Measurements from ENCODE around the gene TMEM131.
"Not testable (repeated sequence)": the region's sequence is repeated elsewhere in the genome, so short reads cannot be mapped to it uniquely, and the experiment has no call there.

Gene TMEM131

DNA sequence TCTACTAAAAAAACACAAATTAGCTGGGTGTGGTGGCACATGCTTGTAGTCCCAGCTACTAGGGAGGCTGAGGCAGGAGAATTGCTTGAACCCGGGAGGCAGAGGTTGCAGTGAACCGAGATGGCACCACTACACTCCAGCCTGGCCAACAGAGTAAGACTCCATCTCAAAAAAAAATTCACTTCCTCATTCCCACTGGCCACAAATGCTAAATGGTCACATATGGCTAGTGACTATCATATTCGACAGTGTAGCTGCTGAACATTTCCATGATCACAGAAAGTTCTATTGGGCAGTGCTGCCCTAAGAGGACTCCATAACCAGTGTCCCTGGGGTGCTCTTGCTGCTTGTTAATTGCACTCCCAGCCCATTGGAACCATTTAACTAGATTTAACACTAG, 26.3 kb upstream of the TMEM131 start:
- not testable (repeated sequence) for DNase-seq, ATAC-seq

DNA sequence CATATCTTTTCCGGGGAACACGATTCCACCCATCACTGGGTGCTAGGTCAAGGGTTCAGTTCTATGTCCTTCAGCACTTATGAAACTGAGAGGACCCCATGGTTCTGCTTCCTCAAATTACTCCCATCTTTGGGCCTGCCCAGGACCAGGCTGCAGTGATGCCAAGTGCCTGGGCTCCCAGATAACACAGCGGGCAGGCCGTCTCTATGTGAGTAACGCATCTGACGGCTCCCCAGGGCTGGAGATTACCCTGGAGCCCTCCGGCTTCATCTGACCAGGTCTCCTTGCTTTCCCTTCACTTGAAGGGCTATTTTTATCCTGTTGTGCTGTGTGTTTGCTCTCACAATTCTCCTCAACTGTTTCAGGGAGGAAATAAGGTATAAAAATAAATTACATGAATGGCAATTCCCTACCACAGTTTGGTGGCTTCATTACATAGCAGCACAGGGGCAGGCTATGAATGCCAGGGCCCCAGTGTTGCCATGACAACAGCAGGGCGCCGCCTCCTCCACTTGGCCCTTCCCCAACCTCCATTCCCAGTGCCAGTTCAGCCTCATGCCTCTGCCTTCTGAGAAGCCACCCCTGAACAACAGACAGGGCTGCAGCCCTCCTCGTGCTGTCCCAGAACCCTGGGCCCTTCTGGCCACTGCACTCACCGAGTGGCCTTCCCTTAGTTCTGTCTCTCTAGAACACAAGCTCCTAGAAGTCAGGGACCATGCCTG, 25.4 kb upstream of the TMEM131 start:
- ATAC-seq: no peak
- DNase-seq: no peak

- ATAC-seq (no peak), DNase-seq (no peak)
Measured at GRCh38 chr2:98020516-98020915, 24.8 kb upstream of the TMEM131 start.

- no peak for ATAC-seq
- no peak for DNase-seq
Measured at GRCh38 chr2:98016908-98017670, 21.3 kb upstream of the TMEM131 start.

DNA sequence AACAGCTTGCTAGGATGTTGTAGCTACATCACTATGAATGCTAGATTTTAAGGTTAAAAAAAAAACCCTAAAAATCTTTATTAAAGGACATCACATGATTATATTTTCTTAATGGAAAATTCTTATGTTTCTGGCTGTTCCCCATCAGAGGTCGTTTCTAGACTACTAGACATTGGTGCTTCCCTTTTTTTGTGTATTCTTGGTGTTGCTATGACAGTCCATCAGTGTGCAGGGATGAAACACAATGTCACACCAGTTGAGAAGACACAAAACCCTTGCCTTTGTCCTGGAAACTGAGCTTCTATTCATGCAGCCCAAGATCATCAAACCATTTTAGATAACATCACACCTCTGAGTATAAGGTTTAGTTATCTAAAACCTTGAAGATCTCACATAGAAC, 19.9 kb upstream of the TMEM131 start:
- ATAC-seq (no peak), DNase-seq (no peak)

DNA sequence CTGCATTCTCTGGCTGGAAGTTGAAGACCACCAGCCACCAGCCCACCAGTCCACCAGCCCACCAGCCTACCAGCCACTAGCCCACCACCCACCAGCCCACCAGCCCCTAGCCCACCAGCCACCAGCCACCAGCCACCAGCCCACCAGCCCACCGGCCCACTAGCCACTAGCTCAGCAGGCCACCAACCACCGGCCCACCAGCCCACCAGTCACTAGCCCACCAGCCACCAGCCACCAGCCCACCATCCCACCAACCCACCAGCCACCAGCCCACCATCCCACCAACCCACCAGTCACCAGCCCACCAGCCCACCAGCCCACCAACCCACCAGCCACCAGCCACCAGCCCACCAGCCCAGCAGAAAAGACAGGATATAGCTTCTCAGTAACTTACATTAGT, 18.6 kb upstream of the TMEM131 start:
- no peak for ATAC-seq

DNA sequence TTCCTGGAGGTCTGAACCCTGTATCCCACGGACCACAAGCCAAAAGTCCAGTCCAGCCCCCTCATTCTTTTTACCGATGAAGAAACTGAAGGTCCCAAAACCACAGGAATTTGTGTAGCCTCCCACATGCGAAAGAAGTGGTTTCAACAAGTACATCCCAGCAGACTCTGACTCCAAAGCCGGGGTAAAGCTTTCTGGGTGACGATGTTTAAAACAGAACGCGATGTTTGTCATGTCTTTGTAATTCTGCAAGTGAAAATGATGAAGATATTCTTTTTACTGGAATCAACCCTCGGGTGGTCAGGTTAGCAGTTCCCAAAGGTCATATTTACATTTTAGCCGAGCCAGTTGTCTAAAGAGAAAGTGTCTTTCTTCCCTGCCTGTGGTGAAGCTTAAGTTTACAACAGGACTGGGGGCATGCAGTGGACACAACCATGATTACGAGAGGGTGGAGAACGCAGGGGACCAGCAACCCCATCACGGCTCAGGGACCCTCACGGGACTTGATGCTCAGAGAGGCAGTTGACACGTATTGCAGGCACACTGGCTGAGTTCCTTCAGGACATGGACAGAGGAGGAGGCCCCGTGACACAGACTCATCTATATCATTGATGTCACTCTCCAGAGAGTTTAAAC, 17.8 kb upstream of the TMEM131 start:
- DNase-seq: peak; percentile 49

More for the DNA sequence above, 18.6 kb upstream of the TMEM131 start:
- no peak for DNase-seq

GRCh38 chr2:98012561-98012991, 16.8 kb upstream of the TMEM131 start:
- ATAC-seq: peak; percentile 79

More for the DNA sequence above, 17.8 kb upstream of the TMEM131 start:
- peak; percentile 70 for ATAC-seq

DNA sequence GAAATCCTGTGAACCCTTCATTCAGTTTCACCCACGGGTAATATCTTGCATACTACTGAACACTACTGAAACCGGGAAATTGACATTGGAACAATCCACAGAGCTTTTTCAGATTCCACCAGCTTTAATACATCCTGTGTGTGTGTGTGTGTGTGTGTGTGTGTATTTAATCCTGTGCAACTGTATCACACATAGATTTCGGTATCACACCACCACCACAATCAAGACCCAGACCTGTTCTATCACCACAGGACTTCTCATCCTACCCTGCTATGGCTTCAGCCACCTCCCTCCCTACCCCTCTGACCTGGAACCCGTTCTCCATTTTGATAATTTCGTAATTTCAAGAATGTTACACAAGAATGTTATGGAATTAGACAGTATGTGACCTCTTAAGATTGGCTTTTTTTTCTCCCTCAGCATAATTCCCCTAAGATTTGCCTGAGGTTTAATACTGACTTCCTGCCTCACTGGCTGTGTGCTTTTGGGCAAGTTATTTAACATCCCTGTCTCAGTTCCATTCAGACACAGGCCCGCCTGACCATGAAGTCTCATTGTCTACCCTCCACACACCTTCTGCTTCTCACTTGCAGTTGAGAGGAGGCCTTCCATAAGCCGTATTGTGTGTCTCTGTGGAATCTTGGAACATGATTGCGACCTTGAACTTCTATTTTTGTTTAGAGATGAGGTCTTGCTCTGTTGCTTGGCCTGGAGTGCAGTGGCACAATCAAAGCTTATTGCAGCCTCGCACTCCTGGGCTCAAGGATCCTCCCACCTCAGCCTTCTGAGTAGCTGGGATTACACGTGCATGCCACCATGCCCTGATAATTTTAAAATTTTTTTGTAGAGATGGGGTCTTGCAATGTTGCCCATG, 14.4 kb upstream of the TMEM131 start:
- DNase-seq (no peak), ATAC-seq (no peak)

More at GRCh38 chr2:98012561-98012991, 16.8 kb upstream of the TMEM131 start:
- DNase-seq: peak; percentile 62

- ATAC-seq: no peak
Measured at GRCh38 chr2:98008415-98008814, 12.7 kb upstream of the TMEM131 start.

GRCh38 chr2:98006378-98006777, 10.6 kb upstream of the TMEM131 start:
- DNase-seq: no peak
- ATAC-seq: no peak

More at GRCh38 chr2:98008415-98008814, 12.7 kb upstream of the TMEM131 start:
- DNase-seq: no peak

DNA sequence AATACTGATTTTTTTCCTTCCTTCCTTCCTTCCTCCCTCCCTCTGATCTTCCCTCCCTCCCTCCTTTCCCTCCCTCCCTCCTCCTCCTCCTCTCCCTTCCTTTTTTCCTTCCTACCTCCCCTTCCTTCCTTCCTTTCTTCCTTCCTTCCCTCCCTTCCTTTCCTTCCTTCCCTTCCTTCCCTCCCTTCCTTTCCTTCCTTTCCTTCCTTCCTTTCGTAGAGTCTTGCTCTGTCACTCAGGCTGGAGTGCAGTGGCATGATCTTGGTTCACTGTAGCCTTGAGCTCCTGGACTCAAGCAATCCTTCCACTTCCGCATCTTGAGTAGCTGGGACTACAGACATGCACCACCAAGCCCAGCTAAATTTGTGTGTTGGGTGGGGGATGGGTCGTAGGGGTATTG, 8.9 kb upstream of the TMEM131 start:
- ATAC-seq (no peak), DNase-seq (no peak)

GRCh38 chr2:98004047-98004446, 8.3 kb upstream of the TMEM131 start:
- no peak for ATAC-seq
- DNase-seq: no peak

DNA sequence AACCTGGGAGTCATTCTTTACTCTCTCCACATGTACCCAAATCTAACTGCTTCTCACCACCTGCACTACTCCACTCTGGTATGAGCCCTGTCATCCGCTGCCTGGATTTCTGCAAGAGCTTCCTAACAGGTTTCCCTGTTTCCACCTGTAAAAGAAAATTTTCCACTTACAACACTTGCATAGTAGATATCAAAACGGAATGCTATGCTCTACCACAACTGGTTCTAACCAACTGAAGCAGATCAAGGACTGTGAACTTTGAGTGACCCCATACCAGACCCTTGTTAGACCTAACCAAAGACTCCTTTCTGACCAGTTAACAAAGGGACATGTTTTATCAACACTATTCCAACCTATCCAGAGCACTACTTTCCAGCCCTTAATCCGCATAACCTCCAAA, 3.8 kb upstream of the TMEM131 start:
- DNase-seq (no peak), ATAC-seq (no peak)

DNA sequence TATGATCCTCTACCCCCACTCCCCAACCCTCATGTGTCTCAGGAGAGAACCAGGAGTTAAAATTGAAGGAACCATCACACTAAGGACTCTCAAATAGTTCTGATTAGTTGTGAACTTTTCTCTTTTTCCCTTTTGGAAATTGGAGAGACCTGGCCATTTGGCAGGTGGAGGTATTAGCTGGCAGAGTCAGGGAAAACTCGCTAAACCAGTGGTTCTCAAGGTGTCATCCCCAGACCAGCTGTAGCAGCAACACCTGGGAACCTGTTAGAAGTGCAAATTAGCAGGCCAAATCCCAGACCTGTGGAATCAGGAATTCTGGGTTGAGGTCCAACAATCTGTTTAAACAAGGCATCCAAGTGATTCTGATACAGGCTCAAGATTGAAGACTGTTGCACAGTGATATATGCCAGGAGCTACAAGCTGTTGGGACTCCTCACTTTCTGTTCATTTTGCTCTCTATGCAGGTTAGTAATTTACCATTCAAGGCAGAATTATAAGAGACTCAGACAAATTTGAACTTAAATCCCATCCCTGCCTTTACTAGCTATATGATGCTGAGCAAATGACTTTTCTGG, 2.8 kb upstream of the TMEM131 start:
- no peak for ATAC-seq
- no peak for DNase-seq

DNA sequence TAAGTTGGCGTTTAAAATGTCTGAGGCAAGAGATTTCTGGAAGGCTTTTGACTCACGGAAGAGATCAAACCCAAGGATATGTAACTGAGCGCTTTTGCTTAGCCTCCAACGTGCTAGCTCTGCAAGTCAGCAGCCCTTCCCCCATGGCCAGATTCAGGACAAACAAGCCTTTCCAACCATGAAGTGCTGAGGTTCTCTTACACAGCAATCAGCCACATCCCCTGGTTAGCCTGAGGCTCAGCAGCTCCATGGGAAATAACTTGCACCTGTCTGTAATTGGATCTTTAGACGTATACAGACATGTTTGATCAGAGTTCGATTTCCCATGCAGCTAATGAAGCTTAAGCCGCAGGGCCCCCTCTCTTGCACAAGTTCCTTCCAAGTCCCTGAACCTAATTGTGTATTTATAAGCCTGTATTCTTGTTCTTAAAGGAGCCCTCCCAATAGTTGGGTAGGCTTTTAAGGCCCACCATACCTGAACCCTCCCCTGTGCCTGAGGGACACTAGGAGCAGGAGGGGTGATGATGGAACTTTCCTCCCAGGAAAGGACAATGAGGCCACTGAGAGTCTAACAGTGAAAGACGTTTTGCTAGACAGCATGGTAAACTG, 2.1 kb upstream of the TMEM131 start:
- no peak for ATAC-seq
- DNase-seq: no peak

DNA sequence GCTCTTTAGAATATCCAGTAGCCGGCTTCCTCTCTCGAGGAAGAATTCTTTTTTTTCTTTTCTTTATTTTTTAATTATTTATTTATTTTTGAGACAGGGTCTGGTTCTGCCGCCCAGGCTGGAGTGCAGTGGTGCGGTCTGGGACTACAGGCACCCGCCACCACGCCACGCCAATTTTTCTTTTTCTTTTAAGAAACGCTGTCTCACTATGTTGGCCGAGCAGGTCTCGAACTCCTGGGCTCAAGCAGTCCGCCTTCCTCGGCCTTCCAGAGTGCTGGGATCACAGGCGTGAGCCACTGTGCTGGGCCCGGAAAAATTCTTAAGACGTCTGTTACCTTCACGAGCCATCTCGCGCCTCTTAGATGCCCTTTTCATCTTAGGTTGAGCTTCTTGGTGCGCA, 931 bp upstream of the TMEM131 start:
- DNase-seq: no peak
- ATAC-seq: no peak

DNA sequence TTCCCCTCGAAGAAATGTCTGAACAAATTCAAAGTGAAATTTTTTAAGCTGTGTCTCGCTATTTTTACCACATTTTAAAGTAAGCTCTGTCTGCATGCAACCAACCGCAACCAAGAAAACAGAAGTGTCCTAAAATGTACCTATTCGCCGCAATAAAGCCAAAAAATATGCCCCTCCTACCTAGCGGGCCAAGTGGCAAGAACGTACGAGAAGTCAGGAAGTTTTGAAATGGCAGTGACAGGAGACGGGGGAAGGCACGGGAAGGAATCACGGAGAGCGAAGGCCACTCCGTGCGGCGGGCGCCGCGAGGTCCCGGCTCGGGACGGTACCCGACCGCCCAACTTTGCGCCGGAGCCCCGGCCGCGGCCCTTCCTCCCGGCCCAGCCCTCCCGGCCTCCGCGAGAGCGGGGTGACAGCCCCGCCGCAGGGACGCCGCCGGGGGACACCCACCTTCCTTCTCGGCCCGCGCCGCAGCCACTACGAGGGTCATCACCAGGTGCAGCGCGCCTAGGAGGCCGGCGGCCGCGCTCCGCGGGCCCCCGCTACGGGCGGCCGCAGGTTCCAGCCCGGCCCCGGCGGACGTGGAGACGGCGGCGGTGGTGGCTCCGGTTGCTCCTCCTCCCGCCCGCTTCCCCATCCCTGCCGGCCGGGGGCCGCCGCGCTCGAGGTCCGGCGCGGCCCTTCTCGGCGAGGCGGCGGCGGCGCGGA, 568 bp downstream of the TMEM131 start:
- ATAC-seq (peak; percentile 34), DNase-seq (peak; percentile 67)

DNA sequence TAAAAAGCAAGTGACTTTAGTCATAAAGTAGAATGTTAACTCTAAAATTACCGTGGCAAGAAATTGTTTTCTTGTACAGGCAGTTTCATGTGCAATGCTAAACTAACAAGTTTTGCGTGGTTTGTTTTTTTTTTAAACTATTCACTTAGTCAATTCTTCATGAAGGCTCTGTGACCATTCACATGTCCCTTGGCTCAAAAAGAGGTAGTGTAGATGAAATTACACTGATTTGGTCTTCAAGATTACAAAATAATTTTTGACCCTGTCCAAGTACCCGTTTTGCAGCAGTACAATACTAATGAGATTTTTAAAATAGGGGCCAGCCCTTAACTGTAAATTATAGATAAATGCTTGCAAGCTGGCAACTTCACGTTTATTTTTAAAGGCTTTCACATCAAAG, 1.3 kb downstream of the TMEM131 start:
- ATAC-seq: no peak
- DNase-seq: no peak

DNA sequence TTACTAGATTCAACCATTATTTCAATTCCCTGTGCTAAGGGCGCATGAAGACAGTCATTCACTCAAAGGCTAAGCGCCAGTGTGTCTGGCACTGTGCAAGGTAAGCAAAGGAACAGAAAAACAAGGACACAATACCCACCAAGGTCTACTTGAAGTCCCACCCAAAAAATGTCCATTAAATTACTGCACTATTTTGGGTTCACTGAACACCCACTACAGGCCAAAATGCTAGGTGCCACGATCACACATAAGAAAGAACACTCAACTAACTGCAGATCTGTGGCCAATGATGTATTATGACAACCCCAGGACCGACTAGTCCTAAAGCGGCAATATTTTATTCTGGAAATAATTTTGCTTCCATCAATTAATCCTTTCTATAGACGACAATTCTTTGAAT, 1.8 kb downstream of the TMEM131 start:
- ATAC-seq: no peak
- DNase-seq: no peak
